ENCODE measurements around the gene SH3BGRL3.

Gene SH3BGRL3

GRCh38 chr1:26268290-26269197 is 11.3 kb upstream of the SH3BGRL3 start:
- peaks cover 90% of the 10 kb centered on the region for H3K36me3 Mint-ChIP-seq (ENCODE audit: low read depth)
- H3K4me3 Mint-ChIP-seq = no peak overlapping the region
- H3K27ac Mint-ChIP-seq = no peak overlapping the region
- H3K27me3 Mint-ChIP-seq = no peaks in the 10 kb centered on the region
- intact Hi-C loops (cut with micrococcal nuclease) = no loop called here
- H3K4me1 Mint-ChIP-seq (ENCODE audit: low read depth) = peaks cover 10% of the 10 kb centered on the region
- H3K9me3 Mint-ChIP-seq = peaks cover 20% of the 10 kb centered on the region

- H3K27me3 Mint-ChIP-seq = no peaks in the 10 kb centered on the region
- H3K4me3 Mint-ChIP-seq = no peak overlapping the region
- peaks cover 13% of the 10 kb centered on the region for H3K4me1 Mint-ChIP-seq (ENCODE audit: low read depth)
- intact Hi-C loops (cut with micrococcal nuclease) = no loop called here
- no peak overlapping the region for H3K27ac Mint-ChIP-seq
- peaks cover 85% of the 10 kb centered on the region for H3K36me3 Mint-ChIP-seq (ENCODE audit: low read depth)
- peaks cover 20% of the 10 kb centered on the region for H3K9me3 Mint-ChIP-seq
Measured at GRCh38 chr1:26269198-26269550, 10.7 kb upstream of the SH3BGRL3 start.

GRCh38 chr1:26274801-26275425 is 5.0 kb upstream of the SH3BGRL3 start:
- H3K27ac Mint-ChIP-seq = peak overlapping the region; percentile 94
- H3K4me1 Mint-ChIP-seq (ENCODE audit: low read depth) = peaks cover 67% of the 10 kb centered on the region
- no peaks in the 10 kb centered on the region for H3K27me3 Mint-ChIP-seq
- H3K9me3 Mint-ChIP-seq = no peaks in the 10 kb centered on the region
- intact Hi-C loops (cut with micrococcal nuclease) = loop anchor here (2.0 to 10.0 kb wide), 3 partner anchors 40 to 120 kb away; partner anchors contain the start of gene CEP85
- peaks cover 70% of the 10 kb centered on the region for H3K36me3 Mint-ChIP-seq (ENCODE audit: low read depth)
- peak overlapping the region; percentile 48 for H3K4me3 Mint-ChIP-seq

GRCh38 chr1:26275580-26276431 is 4.1 kb upstream of the SH3BGRL3 start:
- H3K4me3 Mint-ChIP-seq = peak overlapping the region; percentile 48
- no peaks in the 10 kb centered on the region for H3K9me3 Mint-ChIP-seq
- peaks cover 71% of the 10 kb centered on the region for H3K4me1 Mint-ChIP-seq (ENCODE audit: low read depth)
- peak overlapping the region; percentile 94 for H3K27ac Mint-ChIP-seq
- peaks cover 70% of the 10 kb centered on the region for H3K36me3 Mint-ChIP-seq (ENCODE audit: low read depth)
- intact Hi-C loops (cut with micrococcal nuclease) = loop anchor here (2.0 to 10.0 kb wide), 3 partner anchors 41 to 119 kb away; partner anchors contain the start of gene CEP85
- H3K27me3 Mint-ChIP-seq = no peaks in the 10 kb centered on the region

- Mint-ChIP-seq H3K4me3 (peak overlapping the region; percentile 53), H3K27ac (peak overlapping the region; percentile 94), H3K9me3 (no peaks in the 10 kb centered on the region), H3K27me3 (no peaks in the 10 kb centered on the region), H3K4me1 (ENCODE audit: low read depth) (peaks cover 78% of the 10 kb centered on the region), H3K36me3 (ENCODE audit: low read depth) (peaks cover 70% of the 10 kb centered on the region)
- intact Hi-C loops (cut with micrococcal nuclease) = loop anchor here (10.0 kb wide), 1 partner anchor 118 kb away; no protein-coding TSS in a partner anchor
Measured at GRCh38 chr1:26276432-26276838, 3.5 kb upstream of the SH3BGRL3 start.

GRCh38 chr1:26277261-26277661 is 2.6 kb upstream of the SH3BGRL3 start:
- H3K27me3 Mint-ChIP-seq = no peaks in the 10 kb centered on the region
- intact Hi-C loops (cut with micrococcal nuclease) = loop anchor here (10.0 kb wide), 1 partner anchor 118 kb away; no protein-coding TSS in a partner anchor
- H3K27ac Mint-ChIP-seq = peak overlapping the region; percentile 94
- peak overlapping the region; percentile 53 for H3K4me3 Mint-ChIP-seq
- H3K36me3 Mint-ChIP-seq (ENCODE audit: low read depth) = peaks cover 72% of the 10 kb centered on the region
- peaks cover 82% of the 10 kb centered on the region for H3K4me1 Mint-ChIP-seq (ENCODE audit: low read depth)
- no peaks in the 10 kb centered on the region for H3K9me3 Mint-ChIP-seq

- Mint-ChIP-seq H3K27ac (peak overlapping the region; percentile 94), H3K4me3 (no peak overlapping the region), H3K27me3 (no peaks in the 10 kb centered on the region), H3K9me3 (no peaks in the 10 kb centered on the region), H3K4me1 (ENCODE audit: low read depth) (peaks cover 84% of the 10 kb centered on the region), H3K36me3 (ENCODE audit: low read depth) (peaks cover 72% of the 10 kb centered on the region)
- intact Hi-C loops (cut with micrococcal nuclease) = loop anchor here (1.0 to 10.0 kb wide), 2 partner anchors 10 to 117 kb away; no protein-coding TSS in a partner anchor
Measured at GRCh38 chr1:26277719-26278118, 2.2 kb upstream of the SH3BGRL3 start.

- intact Hi-C loops (cut with micrococcal nuclease) = loop anchor here (1.0 to 10.0 kb wide), 2 partner anchors 9 to 116 kb away; no protein-coding TSS in a partner anchor
- no peaks in the 10 kb centered on the region for H3K9me3 Mint-ChIP-seq
- peak overlapping the region; percentile 94 for H3K27ac Mint-ChIP-seq
- H3K4me3 Mint-ChIP-seq = no peak overlapping the region
- peaks cover 86% of the 10 kb centered on the region for H3K4me1 Mint-ChIP-seq (ENCODE audit: low read depth)
- H3K27me3 Mint-ChIP-seq = no peaks in the 10 kb centered on the region
- H3K36me3 Mint-ChIP-seq (ENCODE audit: low read depth) = peaks cover 73% of the 10 kb centered on the region
Measured at GRCh38 chr1:26278303-26278702, 1.6 kb upstream of the SH3BGRL3 start.

- Mint-ChIP-seq H3K27me3 (no peaks in the 10 kb centered on the region), H3K4me1 (ENCODE audit: low read depth) (peaks cover 92% of the 10 kb centered on the region), H3K36me3 (ENCODE audit: low read depth) (peaks cover 79% of the 10 kb centered on the region), H3K27ac (peak overlapping the region; percentile 94), H3K9me3 (no peaks in the 10 kb centered on the region), H3K4me3 (peak overlapping the region; percentile 86)
- intact Hi-C loops (cut with micrococcal nuclease) = loop anchor here (1.0 to 10.0 kb wide), 2 partner anchors 8 to 116 kb away; no protein-coding TSS in a partner anchor
Measured at GRCh38 chr1:26278724-26279455, 996 bp upstream of the SH3BGRL3 start.

GRCh38 chr1:26280333-26281042 is 602 bp downstream of the SH3BGRL3 start:
- Mint-ChIP-seq H3K4me3 (peak overlapping the region; percentile 86), H3K36me3 (ENCODE audit: low read depth) (peaks cover 88% of the 10 kb centered on the region), H3K27me3 (no peaks in the 10 kb centered on the region), H3K9me3 (no peaks in the 10 kb centered on the region), H3K27ac (peak overlapping the region; percentile 94), H3K4me1 (ENCODE audit: low read depth) (peaks cover 92% of the 10 kb centered on the region)
- intact Hi-C loops (cut with micrococcal nuclease) = no loop called here

- Mint-ChIP-seq H3K4me1 (ENCODE audit: low read depth) (peaks cover 91% of the 10 kb centered on the region), H3K36me3 (ENCODE audit: low read depth) (peaks cover 90% of the 10 kb centered on the region), H3K27me3 (no peaks in the 10 kb centered on the region), H3K9me3 (no peaks in the 10 kb centered on the region), H3K27ac (peak overlapping the region; percentile 94), H3K4me3 (peak overlapping the region; percentile 86)
- intact Hi-C loops (cut with micrococcal nuclease) = no loop called here
Measured at GRCh38 chr1:26281091-26281958, 1.4 kb downstream of the SH3BGRL3 start.

GRCh38 chr1:26281971-26282370 is 2.1 kb downstream of the SH3BGRL3 start:
- H3K4me1 Mint-ChIP-seq (ENCODE audit: low read depth) = peaks cover 91% of the 10 kb centered on the region
- peaks cover 84% of the 10 kb centered on the region for H3K36me3 Mint-ChIP-seq (ENCODE audit: low read depth)
- peak overlapping the region; percentile 86 for H3K4me3 Mint-ChIP-seq
- no peaks in the 10 kb centered on the region for H3K27me3 Mint-ChIP-seq
- intact Hi-C loops (cut with micrococcal nuclease) = no loop called here
- no peaks in the 10 kb centered on the region for H3K9me3 Mint-ChIP-seq
- H3K27ac Mint-ChIP-seq = peak overlapping the region; percentile 94
